NCI-H128 (cell line): ENCODE data around the gene WWC1.
"Not testable (repeated sequence)": the region's sequence is repeated elsewhere in the genome, so short reads cannot be mapped to it uniquely, and the experiment has no call there.

Experiments
- DNase-seq: peaks from one replicate; lab custom pipeline; 2025; ENCODE audit not compliant: unreplicated experiment; lab: John Stamatoyannopoulos, UW

Gene WWC1

GRCh38 chr5:168329302-168329701, 37.9 kb downstream of the WWC1 start:
- no peak for DNase-seq

GRCh38 chr5:168332042-168332441, 40.6 kb downstream of the WWC1 start:
- DNase-seq, result no peak

- no peak for DNase-seq
Measured at GRCh38 chr5:168334280-168334679, 42.8 kb downstream of the WWC1 start.

GRCh38 chr5:168334695-168335094, 43.2 kb downstream of the WWC1 start:
- no peak for DNase-seq

- DNase-seq, result no peak
Measured at GRCh38 chr5:168337361-168337760, 45.9 kb downstream of the WWC1 start.

GRCh38 chr5:168339109-168339771, 47.8 kb downstream of the WWC1 start:
- DNase-seq, result no peak

GRCh38 chr5:168339772-168340140, 48.3 kb downstream of the WWC1 start:
- DNase-seq, result not testable (repeated sequence)

GRCh38 chr5:168340487-168340886, 49.0 kb downstream of the WWC1 start:
- no peak for DNase-seq

- no peak for DNase-seq
Measured at GRCh38 chr5:168341178-168341577, 49.7 kb downstream of the WWC1 start.

GRCh38 chr5:168342151-168342825, 50.8 kb downstream of the WWC1 start:
- no peak for DNase-seq

GRCh38 chr5:168342985-168343384, 51.5 kb downstream of the WWC1 start:
- DNase-seq, result no peak

GRCh38 chr5:168346417-168346816, 55.0 kb downstream of the WWC1 start:
- no peak for DNase-seq

- no peak for DNase-seq
Measured at GRCh38 chr5:168347368-168348083, 56.1 kb downstream of the WWC1 start.

GRCh38 chr5:168348084-168348414, 56.6 kb downstream of the WWC1 start:
- no peak for DNase-seq

GRCh38 chr5:168350315-168350714, 58.9 kb downstream of the WWC1 start:
- no peak for DNase-seq

- DNase-seq, result no peak
Measured at GRCh38 chr5:168353216-168353957, 61.9 kb downstream of the WWC1 start.

- DNase-seq, result no peak
Measured at GRCh38 chr5:168354397-168354796, 63.0 kb downstream of the WWC1 start.

- DNase-seq, result no peak
Measured at GRCh38 chr5:168356171-168356570, 64.7 kb downstream of the WWC1 start.

GRCh38 chr5:168356592-168356991, 65.1 kb downstream of the WWC1 start:
- DNase-seq, result no peak

GRCh38 chr5:168357876-168358275, 66.4 kb downstream of the WWC1 start:
- no peak for DNase-seq

GRCh38 chr5:168359820-168360460, 68.5 kb downstream of the WWC1 start:
- no peak for DNase-seq
